PC-3 (cell line): ENCODE data around the gene SH3PXD2A. TPM values are rescaled to one million over a fixed set of nuclear protein-coding genes. Genes with fewer than 3 reads are reported as not detected.

ENCODE experiments used
- ATAC-seq: fragments of 200-7000 bp; cut with Tn5 transposase; 2 replicates; pipeline ENCODE4 v1.9.1; 2020; ENCODE audit warnings: mild to moderate bottlenecking, moderate library complexity
- BruUV-seq: library from RNA; stranded (reverse); fragments of 400-500 nt; replicated peaks from 2 replicates; lab custom pipeline; 2021; lab: Mats Ljungman, UMichigan
- CTCF ChIA-PET: fragments of 300-600 bp; sonication (Branson Sonifier 250); formaldehyde crosslinking; loops from one replicate; lab custom pipeline; 2022; ENCODE audit warnings: antibody characterized with exemption; lab: Charles Lee
- POLR2A ChIA-PET: fragments of 300-600 bp; sonication (Branson Sonifier 250); formaldehyde crosslinking; loops from one replicate; lab custom pipeline; 2022; ENCODE audit warnings: antibody characterized with exemption; ENCODE audit not compliant: unreplicated experiment; lab: Charles Lee
- DNase-seq: peaks from one replicate; pipeline ENCODE4 v3.0.0-alpha.2; 2015
- H2AFZ ChIP-seq: fragments of 300-600 bp; sonication (generic); 2 replicates; pipeline ENCODE4 v1.6.0; 2016; ENCODE audit warnings: antibody characterized with exemption, low read length
- H3F3A ChIP-seq: fragments of 300-600 bp; sonication (generic); one replicate; pipeline ENCODE4 v1.6.0; 2017; ENCODE audit warnings: antibody characterized with exemption, low read length, control low read depth, mild to moderate bottlenecking; ENCODE audit not compliant: unreplicated experiment
- H3K27ac ChIP-seq: fragments of 300-600 bp; sonication (generic); 2 replicates; pipeline ENCODE4 v1.5.1; 2016; ENCODE audit warnings: mild to moderate bottlenecking, low read length
- H3K27me3 ChIP-seq: fragments of 300-600 bp; sonication (generic); 2 replicates; pipeline ENCODE4 v1.6.1; 2016; ENCODE audit warnings: low read length, mixed read lengths
- H3K36me3 ChIP-seq: fragments of 300-600 bp; sonication (generic); 2 replicates; pipeline ENCODE4 v1.6.1; 2016; ENCODE audit warnings: low read depth, mixed run types, low read length, mixed read lengths
- H3K4me1 ChIP-seq: fragments of 300-600 bp; sonication (generic); 2 replicates; pipeline ENCODE4 v1.5.1; 2016; ENCODE audit warnings: low read length; ENCODE audit not compliant: insufficient read depth
- H3K4me2 ChIP-seq: fragments of 300-600 bp; sonication (generic); 2 replicates; pipeline ENCODE4 v1.6.0; 2016; ENCODE audit warnings: low read length
- H3K4me3 ChIP-seq: fragments of 300-600 bp; sonication (generic); 2 replicates; pipeline ENCODE4 v1.5.1; 2016; ENCODE audit warnings: mild to moderate bottlenecking, low read length, mixed read lengths
- H3K79me2 ChIP-seq: fragments of 300-600 bp; sonication (generic); 2 replicates; pipeline ENCODE4 v1.6.1; 2017; ENCODE audit warnings: low read length, mixed read lengths
- H3K9ac ChIP-seq: fragments of 300-600 bp; sonication (generic); 2 replicates; pipeline ENCODE4 v1.6.0; 2016; ENCODE audit warnings: mild to moderate bottlenecking, low read length
- H3K9me2 ChIP-seq: fragments of 300-600 bp; sonication (generic); replicated peaks from 2 replicates; pipeline ENCODE4 v1.6.1; 2016; ENCODE audit warnings: mixed run types, low read length, mixed read lengths
- H3K9me3 ChIP-seq: fragments of 300-600 bp; sonication (generic); 2 replicates; pipeline ENCODE4 v1.6.1; 2016; ENCODE audit warnings: low read length, mixed read lengths
- H4K20me1 ChIP-seq: fragments of 300-600 bp; sonication (generic); 2 replicates; pipeline ENCODE4 v1.6.1; 2016; ENCODE audit warnings: low read length, mixed read lengths
- EZH2 ChIP-seq: fragments of 300-600 bp; sonication (generic); IDR thresholded peaks from one replicate; pipeline ENCODE4 v1.6.1; 2017; ENCODE audit warnings: antibody characterized with exemption, mild to moderate bottlenecking, low read length; ENCODE audit not compliant: unreplicated experiment
- EZH2phosphoT487 ChIP-seq: fragments of 300-600 bp; sonication (generic); IDR thresholded peaks from 2 replicates; pipeline ENCODE4 v1.6.1; 2018; ENCODE audit warnings: mild to moderate bottlenecking, antibody characterized with exemption, low read length, borderline replicate concordance
- intact Hi-C: fragments of 100-400 bp; cut with micrococcal nuclease; formaldehyde crosslinking; loops from 2 replicates; pipeline ENCODE4 v1.9.0; 2023
- total RNA-seq: library from RNA; depleted of rRNA; stranded (reverse); fragments of >200 nt; gene quantifications from 2 replicates; pipeline ENCODE4 v1.2.3, GENCODE V29; 2014
- TF ChIP-seq, protein P1 (sequence below): fragments of 300-600 bp; sonication (generic); conservative IDR thresholded peaks from 2 replicates; pipeline ENCODE4 v1.5.1; 2017; ENCODE audit warnings: antibody characterized with exemption, low read depth, mild to moderate bottlenecking, low read length

The SH3PXD2A gene
- total RNA-seq, 1 experiment from 2014 or later = 3.4 TPM

DNA sequence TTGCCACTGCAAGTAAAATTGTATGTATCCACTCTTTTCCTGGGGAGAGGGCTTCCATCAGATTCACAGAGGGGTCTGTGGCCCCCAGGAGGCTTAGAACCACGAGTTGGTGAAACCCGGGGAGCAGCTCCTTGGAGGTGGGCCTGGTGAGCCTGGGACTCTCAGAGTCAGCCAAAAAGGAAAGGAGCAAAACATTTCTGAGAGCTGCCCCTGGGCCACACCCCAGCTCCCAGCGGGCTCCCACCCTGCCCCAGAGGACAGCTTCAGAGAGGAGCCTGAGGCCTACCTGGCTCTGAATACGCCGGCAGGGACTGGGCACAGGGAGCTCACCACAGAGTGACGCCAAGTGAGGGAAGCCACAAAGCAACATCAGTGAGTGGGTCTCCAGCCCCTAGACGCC lies 56.9 kb downstream of the SH3PXD2A start:
- intact Hi-C loops = no loop called here
- DNase-seq (no peak), ATAC-seq (no peak)
- Histone ChIP-seq H2AFZ (no peak overlapping the region), H3K27me3 (no peaks in the 10 kb centered on the region), H3K9me3 (no peaks in the 10 kb centered on the region), H3K27ac (no peak overlapping the region), H4K20me1 (no peaks in the 10 kb centered on the region), H3K9me2 (no peaks in the 10 kb centered on the region), H3K36me3 (no peaks in the 10 kb centered on the region), H3K79me2 (no peaks in the 10 kb centered on the region), H3F3A (no peaks in the 10 kb centered on the region), H3K4me2 (no peak overlapping the region), H3K9ac (no peak overlapping the region), H3K4me3 (no peak overlapping the region), H3K4me1 (peaks cover 25% of the 10 kb centered on the region)
- POLR2A ChIA-PET = no interaction called here
- BruUV-seq = no TSS peak
- CTCF ChIA-PET = no interaction called here
- TF ChIP-seq EZH2 (no peak), EZH2phosphoT487 (no peak)
- TF ChIP-seq, protein P1, sequence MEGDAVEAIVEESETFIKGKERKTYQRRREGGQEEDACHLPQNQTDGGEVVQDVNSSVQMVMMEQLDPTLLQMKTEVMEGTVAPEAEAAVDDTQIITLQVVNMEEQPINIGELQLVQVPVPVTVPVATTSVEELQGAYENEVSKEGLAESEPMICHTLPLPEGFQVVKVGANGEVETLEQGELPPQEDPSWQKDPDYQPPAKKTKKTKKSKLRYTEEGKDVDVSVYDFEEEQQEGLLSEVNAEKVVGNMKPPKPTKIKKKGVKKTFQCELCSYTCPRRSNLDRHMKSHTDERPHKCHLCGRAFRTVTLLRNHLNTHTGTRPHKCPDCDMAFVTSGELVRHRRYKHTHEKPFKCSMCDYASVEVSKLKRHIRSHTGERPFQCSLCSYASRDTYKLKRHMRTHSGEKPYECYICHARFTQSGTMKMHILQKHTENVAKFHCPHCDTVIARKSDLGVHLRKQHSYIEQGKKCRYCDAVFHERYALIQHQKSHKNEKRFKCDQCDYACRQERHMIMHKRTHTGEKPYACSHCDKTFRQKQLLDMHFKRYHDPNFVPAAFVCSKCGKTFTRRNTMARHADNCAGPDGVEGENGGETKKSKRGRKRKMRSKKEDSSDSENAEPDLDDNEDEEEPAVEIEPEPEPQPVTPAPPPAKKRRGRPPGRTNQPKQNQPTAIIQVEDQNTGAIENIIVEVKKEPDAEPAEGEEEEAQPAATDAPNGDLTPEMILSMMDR = no peak

- no peak for ATAC-seq
- CTCF ChIA-PET = no interaction called here
- POLR2A ChIA-PET = no interaction called here
- Histone ChIP-seq H3K27me3 (no peaks in the 10 kb centered on the region), H3K9ac (no peak overlapping the region), H3K4me1 (peaks cover 31% of the 10 kb centered on the region), H3K4me2 (no peak overlapping the region), H3K9me3 (no peaks in the 10 kb centered on the region), H2AFZ (no peak overlapping the region), H3K79me2 (no peaks in the 10 kb centered on the region), H3K9me2 (no peaks in the 10 kb centered on the region), H3K36me3 (no peaks in the 10 kb centered on the region), H3K4me3 (no peak overlapping the region), H4K20me1 (no peaks in the 10 kb centered on the region), H3F3A (no peaks in the 10 kb centered on the region), H3K27ac (no peak overlapping the region)
- TF ChIP-seq EZH2phosphoT487 (no peak), EZH2 (no peak)
- TF ChIP-seq, protein P1 = no peak
- no peak for DNase-seq
- no TSS peak for BruUV-seq
- intact Hi-C loops = no loop called here
Measured at GRCh38 chr10:103797857-103798256, 57.5 kb downstream of the SH3PXD2A start.

DNA sequence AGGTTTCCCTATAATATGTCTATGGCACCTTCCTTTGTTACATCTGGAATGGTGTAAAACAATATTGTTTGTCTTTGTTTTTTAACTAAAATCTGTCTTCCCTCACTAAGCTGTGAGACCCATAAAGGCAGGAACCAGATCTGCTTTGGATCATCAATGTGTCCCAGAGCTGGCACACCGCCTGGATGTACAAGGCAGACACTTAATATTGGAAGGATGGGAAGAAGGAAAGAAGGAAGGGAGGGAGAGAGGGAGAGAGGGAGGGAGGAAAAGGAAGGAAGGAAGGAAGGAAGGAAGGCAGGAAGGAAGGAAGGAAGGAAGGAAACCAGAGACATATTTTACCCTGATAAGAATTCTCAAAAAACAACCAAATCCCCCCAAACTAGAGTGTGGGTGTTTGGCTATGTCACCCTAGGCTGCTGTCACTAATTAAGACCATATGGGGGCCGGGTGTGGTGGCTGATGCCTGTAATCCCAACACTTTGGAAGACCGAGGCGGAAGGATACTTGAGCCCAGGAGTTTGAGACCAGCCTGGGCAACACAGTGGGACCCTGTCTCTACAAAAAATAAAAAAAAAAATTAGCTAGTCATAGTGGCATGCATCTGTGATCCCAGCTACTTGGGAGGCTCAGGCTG lies 59.6 kb downstream of the SH3PXD2A start:
- no peaks in the 10 kb centered on the region for H3F3A ChIP-seq
- no peaks in the 10 kb centered on the region for H3K9me3 ChIP-seq
- intact Hi-C loops = no loop called here
- ChIA-PET CTCF (no interaction called here), POLR2A (no interaction called here)
- no peak overlapping the region for H3K4me3 ChIP-seq
- no peaks in the 10 kb centered on the region for H3K36me3 ChIP-seq
- no peaks in the 10 kb centered on the region for H4K20me1 ChIP-seq
- no peaks in the 10 kb centered on the region for H3K9me2 ChIP-seq
- H3K79me2 ChIP-seq = no peaks in the 10 kb centered on the region
- ATAC-seq (no peak), DNase-seq (no peak)
- H3K9ac ChIP-seq = no peak overlapping the region
- no peaks in the 10 kb centered on the region for H3K27me3 ChIP-seq
- no peak overlapping the region for H3K27ac ChIP-seq
- no peak overlapping the region for H2AFZ ChIP-seq
- TF ChIP-seq, protein P1 = no peak
- peaks cover 34% of the 10 kb centered on the region for H3K4me1 ChIP-seq
- H3K4me2 ChIP-seq = no peak overlapping the region
- no TSS peak for BruUV-seq
